ENCODE data around the gene PRDM11.

DNA sequence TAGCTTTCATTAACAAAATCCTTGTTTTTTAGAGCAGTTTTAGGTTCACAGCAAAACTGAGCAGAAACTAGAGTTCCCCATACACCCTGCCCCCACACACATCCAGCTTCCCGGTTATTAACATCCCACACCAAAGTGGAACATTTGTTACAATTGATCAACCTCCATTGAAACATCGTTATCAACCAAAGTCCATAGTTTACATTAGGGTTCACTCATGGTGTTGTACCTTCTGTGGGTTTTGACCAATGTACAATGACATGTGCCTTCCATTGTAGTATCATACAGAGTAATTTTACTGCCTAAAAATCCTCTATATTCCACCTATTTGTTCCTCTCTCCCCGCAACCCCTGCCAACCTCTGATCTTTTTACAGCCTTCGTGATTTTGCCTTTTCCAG lies 28.5 kb downstream of the PRDM11 start:
- TF ChIP-seq, protein P1, sequence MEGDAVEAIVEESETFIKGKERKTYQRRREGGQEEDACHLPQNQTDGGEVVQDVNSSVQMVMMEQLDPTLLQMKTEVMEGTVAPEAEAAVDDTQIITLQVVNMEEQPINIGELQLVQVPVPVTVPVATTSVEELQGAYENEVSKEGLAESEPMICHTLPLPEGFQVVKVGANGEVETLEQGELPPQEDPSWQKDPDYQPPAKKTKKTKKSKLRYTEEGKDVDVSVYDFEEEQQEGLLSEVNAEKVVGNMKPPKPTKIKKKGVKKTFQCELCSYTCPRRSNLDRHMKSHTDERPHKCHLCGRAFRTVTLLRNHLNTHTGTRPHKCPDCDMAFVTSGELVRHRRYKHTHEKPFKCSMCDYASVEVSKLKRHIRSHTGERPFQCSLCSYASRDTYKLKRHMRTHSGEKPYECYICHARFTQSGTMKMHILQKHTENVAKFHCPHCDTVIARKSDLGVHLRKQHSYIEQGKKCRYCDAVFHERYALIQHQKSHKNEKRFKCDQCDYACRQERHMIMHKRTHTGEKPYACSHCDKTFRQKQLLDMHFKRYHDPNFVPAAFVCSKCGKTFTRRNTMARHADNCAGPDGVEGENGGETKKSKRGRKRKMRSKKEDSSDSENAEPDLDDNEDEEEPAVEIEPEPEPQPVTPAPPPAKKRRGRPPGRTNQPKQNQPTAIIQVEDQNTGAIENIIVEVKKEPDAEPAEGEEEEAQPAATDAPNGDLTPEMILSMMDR (conservative IDR thresholded peaks at IDR 0.05; ENCODE audit: low read depth, low read length): no peak
- no peak for TF ChIP-seq RAD21 (IDR thresholded peaks at IDR 0.05; ENCODE audit: low read length)
- no peak for TF ChIP-seq POLR2A (IDR thresholded peaks at IDR 0.05; ENCODE audit: low read depth, low read length)
- TF ChIP-seq, protein P2, sequence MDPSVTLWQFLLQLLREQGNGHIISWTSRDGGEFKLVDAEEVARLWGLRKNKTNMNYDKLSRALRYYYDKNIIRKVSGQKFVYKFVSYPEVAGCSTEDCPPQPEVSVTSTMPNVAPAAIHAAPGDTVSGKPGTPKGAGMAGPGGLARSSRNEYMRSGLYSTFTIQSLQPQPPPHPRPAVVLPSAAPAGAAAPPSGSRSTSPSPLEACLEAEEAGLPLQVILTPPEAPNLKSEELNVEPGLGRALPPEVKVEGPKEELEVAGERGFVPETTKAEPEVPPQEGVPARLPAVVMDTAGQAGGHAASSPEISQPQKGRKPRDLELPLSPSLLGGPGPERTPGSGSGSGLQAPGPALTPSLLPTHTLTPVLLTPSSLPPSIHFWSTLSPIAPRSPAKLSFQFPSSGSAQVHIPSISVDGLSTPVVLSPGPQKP (IDR thresholded peaks at IDR 0.05; ENCODE audit: borderline replicate concordance, low read depth, low read length): no peak
- no peak for TF ChIP-seq FOS (IDR thresholded peaks at IDR 0.05; ENCODE audit: low read depth, low read length)
- no peak for TF ChIP-seq RCOR1 (IDR thresholded peaks at IDR 0.05; ENCODE audit: insufficient replicate concordance, low read length)
- TF ChIP-seq, protein P3, sequence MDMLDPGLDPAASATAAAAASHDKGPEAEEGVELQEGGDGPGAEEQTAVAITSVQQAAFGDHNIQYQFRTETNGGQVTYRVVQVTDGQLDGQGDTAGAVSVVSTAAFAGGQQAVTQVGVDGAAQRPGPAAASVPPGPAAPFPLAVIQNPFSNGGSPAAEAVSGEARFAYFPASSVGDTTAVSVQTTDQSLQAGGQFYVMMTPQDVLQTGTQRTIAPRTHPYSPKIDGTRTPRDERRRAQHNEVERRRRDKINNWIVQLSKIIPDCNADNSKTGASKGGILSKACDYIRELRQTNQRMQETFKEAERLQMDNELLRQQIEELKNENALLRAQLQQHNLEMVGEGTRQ (IDR thresholded peaks at IDR 0.05; ENCODE audit: low read depth, low read length): no peak
- TF ChIP-seq RFX5 (IDR thresholded peaks at IDR 0.05; ENCODE audit: low read depth, low read length): no peak
- TF ChIP-seq BHLHE40 (IDR thresholded peaks at IDR 0.05; ENCODE audit: low read depth, low read length): no peak
